Endodermal cell (in vitro differentiated cells): ENCODE data around the gene GLB1L. TPM values are rescaled to one million over a fixed set of nuclear protein-coding genes. Genes with fewer than 3 reads are reported as not detected.
A peak's percentile ranks its signal among the peaks of the same experiment; 100 is the strongest.

Experiments
- DNase-seq: peaks from one replicate; pipeline ENCODE4 v3.0.0-alpha.2; 2017
- H3K27ac ChIP-seq: 2 replicates; pipeline ENCODE4 v1.5.1; 2013; ENCODE audit warnings: mild to moderate bottlenecking, low read depth, low read length, moderate library complexity
- H3K27me3 ChIP-seq: 2 replicates; pipeline ENCODE4 v1.6.1; 2013; ENCODE audit warnings: mild to moderate bottlenecking, low read length, moderate library complexity; ENCODE audit not compliant: insufficient read depth, control insufficient read depth, poor library complexity, severe bottlenecking
- H3K36me3 ChIP-seq: 2 replicates; pipeline ENCODE4 v1.7.0; 2013; ENCODE audit warnings: mild to moderate bottlenecking, low read length, moderate library complexity; ENCODE audit not compliant: control insufficient read depth, insufficient read depth
- H3K4me1 ChIP-seq: one replicate; pipeline ENCODE4 v1.7.0; 2013; ENCODE audit warnings: low read length; ENCODE audit not compliant: control insufficient read depth, insufficient read depth
- H3K4me3 ChIP-seq: 2 replicates; pipeline ENCODE4 v1.5.1; 2013; ENCODE audit warnings: mild to moderate bottlenecking, low read length, moderate library complexity
- H3K9ac ChIP-seq: 2 replicates; pipeline ENCODE4 v1.6.1; 2013; ENCODE audit warnings: mild to moderate bottlenecking, low read length, moderate library complexity; ENCODE audit not compliant: poor library complexity, severe bottlenecking; ENCODE audit errors: extremely low read depth
- H3K9me3 ChIP-seq: 2 replicates; pipeline ENCODE4 v1.6.1; 2013; ENCODE audit warnings: mild to moderate bottlenecking, low read length, moderate library complexity; ENCODE audit not compliant: control insufficient read depth
- H3K27ac Mint-ChIP-seq: 2 replicates; pipeline ENCODE4 v1.8.0; 2020; ENCODE audit warnings: mixed read lengths
- H3K27me3 Mint-ChIP-seq: 2 replicates; pipeline ENCODE4 v1.8.0; 2021; ENCODE audit warnings: mild to moderate bottlenecking, mixed read lengths; ENCODE audit not compliant: insufficient read depth
- H3K36me3 Mint-ChIP-seq: 2 replicates; pipeline ENCODE4 v1.8.0; 2020; ENCODE audit warnings: low read depth, mixed read lengths
- H3K4me1 Mint-ChIP-seq: 2 replicates; pipeline ENCODE4 v1.8.0; 2020; ENCODE audit warnings: mixed read lengths
- H3K4me3 Mint-ChIP-seq: 2 replicates; pipeline ENCODE4 v1.8.0; 2020; ENCODE audit warnings: mild to moderate bottlenecking, moderate library complexity, mixed read lengths
- H3K9me3 Mint-ChIP-seq: 2 replicates; pipeline ENCODE4 v1.8.0; 2020; ENCODE audit warnings: mild to moderate bottlenecking, mixed read lengths
- CTCF ChIP-seq: fragments of 200-600 bp; sonication (generic); conservative IDR thresholded peaks from 2 replicates; pipeline ENCODE4 v1.5.0; 2021; ENCODE audit warnings: antibody characterized with exemption, mild to moderate bottlenecking
- WGBS, 2 experiments: methylation state at CpG; one replicate each; pipeline versions ENCODE4 v1.1.5 to v1.1.7; 2013; ENCODE audit warnings: missing lambda C conversion rate in 2 of 2, mixed read lengths in 1 of 2; ENCODE audit not compliant: insufficient coverage in 1 of 2, insufficient read length in 1 of 2; 5-methylcytosine and 5-hydroxymethylcytosine counted together
- total RNA-seq, 2 donors: library from RNA; stranded (reverse); fragmentation: NEBNext Ultra II Directional in 1 of 2; extraction: Animal tissue kit (Norgen Biotek cat#: 25700) in 1 of 2; gene quantifications; 2 replicates in 1 of 2; 3 replicates in 1 of 2; pipeline ENCODE4 v1.2.1, GENCODE V29; 2021

GLB1L gene
- total RNA-seq, 2 donors from 2014 or later = 9.7 to 13.8 TPM

- Histone ChIP-seq H3K27me3 (no peaks in the 10 kb centered on the region), H3K9me3 (no peaks in the 10 kb centered on the region), H3K9ac (peak within 1 kb of the TSS; percentile 94), H3K4me3 (peak within 1 kb of the TSS; percentile 86), H3K27ac (peak within 1 kb of the TSS; percentile 95), H3K36me3 (peaks cover 35% of the 10 kb centered on the region), H3K4me1 (peaks cover 28% of the 10 kb centered on the region)
- Mint-ChIP-seq H3K27me3 (no peaks in the 10 kb centered on the region), H3K4me1 (peaks cover 42% of the 10 kb centered on the region), H3K4me3 (peak within 1 kb of the TSS; percentile 74), H3K9me3 (no peaks in the 10 kb centered on the region), H3K27ac (peak within 1 kb of the TSS; percentile 98), H3K36me3 (peaks cover 23% of the 10 kb centered on the region)
- DNase-seq = peak; percentile 99
- TF ChIP-seq CTCF = peak; percentile 16
- 1 to 3% methylated on average over 8 to 65 of the region's 65 CpGs for WGBS, 2 experiments
These were observed 34.1 kb upstream of the GLB1L start, which contains the start of gene DNAJB2 for GRCh38 chr2:219279151-219279915. Gene DNAJB2 (plus strand): TSS chr2:219279366. CDS start chr2:219279834, 468 bp downstream.

- Mint-ChIP-seq H3K27ac (peak overlapping the region; percentile 96), H3K4me1 (peaks cover 43% of the 10 kb centered on the region), H3K27me3 (no peaks in the 10 kb centered on the region), H3K36me3 (peaks cover 21% of the 10 kb centered on the region), H3K4me3 (peak overlapping the region; percentile 74), H3K9me3 (no peaks in the 10 kb centered on the region)
- no peaks in the 10 kb centered on the region for H3K9me3 ChIP-seq
- WGBS, 2 experiments = 18 to 20% methylated on average over 3 to 9 of the region's 9 CpGs
- peaks cover 30% of the 10 kb centered on the region for H3K36me3 ChIP-seq
- H3K4me3 ChIP-seq = peak overlapping the region; percentile 86
- peaks cover 31% of the 10 kb centered on the region for H3K4me1 ChIP-seq
- H3K27ac ChIP-seq = peak overlapping the region; percentile 95
- H3K9ac ChIP-seq = peak overlapping the region; percentile 94
- no peaks in the 10 kb centered on the region for H3K27me3 ChIP-seq
- no peak for DNase-seq
- TF ChIP-seq CTCF = no peak
These were observed 33.5 kb upstream of the GLB1L start for GRCh38 chr2:219278655-219279150.

DNA sequence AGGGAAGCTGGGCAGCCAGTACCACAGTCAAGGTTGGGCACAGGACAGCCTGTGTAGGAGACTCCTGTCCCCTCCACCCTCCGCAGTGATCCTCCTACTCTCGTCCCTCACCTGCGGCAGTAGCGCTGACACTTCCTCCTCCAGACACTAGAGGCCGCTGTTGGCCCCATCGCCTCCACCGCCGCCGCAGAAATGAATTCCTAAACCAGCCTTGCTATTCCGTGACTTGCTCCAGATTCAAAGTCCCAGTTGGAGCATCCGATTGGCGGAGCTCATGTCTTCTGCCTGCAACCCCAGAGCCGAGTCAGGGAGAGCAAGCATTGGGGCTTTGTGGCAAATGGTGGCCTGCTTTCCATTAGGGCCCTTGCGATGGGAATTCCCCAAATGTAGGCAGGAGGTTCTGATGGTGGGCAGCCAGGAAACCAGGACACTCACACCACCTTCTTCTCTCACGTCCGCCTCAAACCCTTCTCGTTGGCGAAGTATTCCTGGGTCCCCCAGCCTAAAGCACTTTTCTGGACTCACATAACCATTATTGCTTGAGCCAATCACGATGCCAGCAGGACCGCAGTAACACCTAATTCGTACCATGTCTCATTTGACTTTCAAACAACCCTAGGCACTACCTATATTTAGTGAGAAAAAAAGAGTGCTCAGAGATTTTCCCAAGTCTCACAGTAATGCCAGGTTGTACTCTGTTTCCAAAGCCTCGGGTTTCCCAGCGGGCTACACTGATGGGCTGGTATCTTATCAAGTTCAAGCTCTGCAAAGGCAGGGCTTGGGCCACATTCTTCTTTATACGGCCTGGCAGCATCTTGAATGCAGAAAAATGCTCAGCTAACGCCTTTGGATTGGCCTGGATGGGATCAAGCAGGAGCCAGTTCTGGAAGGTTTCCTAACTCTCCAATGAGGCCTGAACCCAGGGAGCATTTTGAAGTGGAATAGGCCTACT, 32.7 kb upstream of the GLB1L start:
- no peaks in the 10 kb centered on the region for H3K27me3 Mint-ChIP-seq

More for the DNA sequence above, 32.7 kb upstream of the GLB1L start:
- Histone ChIP-seq H3K27me3 (no peaks in the 10 kb centered on the region), H3K4me3 (peak overlapping the region; percentile 86), H3K36me3 (peaks cover 23% of the 10 kb centered on the region), H3K9ac (peak overlapping the region; percentile 94), H3K9me3 (no peaks in the 10 kb centered on the region), H3K27ac (peak overlapping the region; percentile 95), H3K4me1 (peaks cover 31% of the 10 kb centered on the region)
- H3K4me1 Mint-ChIP-seq = peaks cover 43% of the 10 kb centered on the region
- no peaks in the 10 kb centered on the region for H3K9me3 Mint-ChIP-seq
- peaks cover 15% of the 10 kb centered on the region for H3K36me3 Mint-ChIP-seq
- WGBS, 2 experiments = 34 to 40% methylated on average over 21 to 25 of the region's 25 CpGs
- peak overlapping the region; percentile 96 for H3K27ac Mint-ChIP-seq
- DNase-seq = peak; percentile 98
- H3K4me3 Mint-ChIP-seq = peak overlapping the region; percentile 74
- TF ChIP-seq CTCF = peak; percentile 97
